Esophagus muscularis mucosa (tissue), 4 donors: ENCODE data around the gene RBL2.

Experiments used
- CTCF ChIP-seq, 3 experiments: fragments of 200-600 bp in 2 of 3; fragments of 450-650 bp in 1 of 3; sonication (generic) in 2 of 3; IDR thresholded peaks; one replicate each; pipeline ENCODE4 v1.5.1; 2017 to 2019; ENCODE audit warnings: antibody characterized with exemption in 3 of 3, mild to moderate bottlenecking in 2 of 3, moderate library complexity in 1 of 3
- EP300 ChIP-seq: sonication (generic); formaldehyde crosslinking; IDR thresholded peaks from one replicate; pipeline ENCODE4 v1.6.1; 2017; ENCODE audit warnings: antibody characterized with exemption
- POLR2A ChIP-seq: fragments of 450-650 bp; IDR thresholded peaks from one replicate; pipeline ENCODE4 v1.6.1; 2017; ENCODE audit warnings: antibody characterized with exemption, moderate library complexity, mild to moderate bottlenecking, low read depth
- POLR2AphosphoS5 ChIP-seq, 2 donors: sonication (generic); formaldehyde crosslinking; IDR thresholded peaks; one replicate each; pipeline ENCODE4 v1.6.1; 2017; ENCODE audit warnings: antibody characterized with exemption in 2 of 2

- no peak for TF ChIP-seq CTCF (IDR thresholded peaks at IDR 0.05)
- no peak for TF ChIP-seq POLR2A
- no peak for TF ChIP-seq EP300
- TF ChIP-seq POLR2AphosphoS5 (IDR thresholded peaks at IDR 0.05) = no peak
Observed at GRCh38 chr16:53495325-53495724, 61.1 kb downstream of the RBL2 start.
